ENCODE results near the gene MSMP.

MSMP gene

DNA sequence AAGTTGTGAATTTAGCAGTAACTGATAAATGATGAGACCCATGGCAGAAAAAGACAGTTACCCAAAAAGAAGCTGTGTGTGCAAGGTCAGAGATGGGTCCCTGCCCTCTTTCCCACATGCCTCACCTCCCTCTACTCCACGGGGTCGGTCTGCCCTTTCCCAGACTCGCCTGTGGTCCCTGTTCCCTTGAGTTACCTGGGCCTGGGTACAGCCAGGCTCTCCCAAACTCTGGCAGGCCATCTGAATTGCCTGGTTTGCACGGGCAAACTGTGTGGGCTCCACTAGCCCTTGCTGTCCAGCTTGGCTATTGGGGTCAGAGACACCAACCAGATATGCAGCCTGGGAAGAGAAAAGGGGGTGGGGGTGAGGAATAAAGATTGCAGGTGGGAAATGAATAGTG, 45.9 kb downstream of the MSMP start:
- TF ChIP-seq, protein P1, sequence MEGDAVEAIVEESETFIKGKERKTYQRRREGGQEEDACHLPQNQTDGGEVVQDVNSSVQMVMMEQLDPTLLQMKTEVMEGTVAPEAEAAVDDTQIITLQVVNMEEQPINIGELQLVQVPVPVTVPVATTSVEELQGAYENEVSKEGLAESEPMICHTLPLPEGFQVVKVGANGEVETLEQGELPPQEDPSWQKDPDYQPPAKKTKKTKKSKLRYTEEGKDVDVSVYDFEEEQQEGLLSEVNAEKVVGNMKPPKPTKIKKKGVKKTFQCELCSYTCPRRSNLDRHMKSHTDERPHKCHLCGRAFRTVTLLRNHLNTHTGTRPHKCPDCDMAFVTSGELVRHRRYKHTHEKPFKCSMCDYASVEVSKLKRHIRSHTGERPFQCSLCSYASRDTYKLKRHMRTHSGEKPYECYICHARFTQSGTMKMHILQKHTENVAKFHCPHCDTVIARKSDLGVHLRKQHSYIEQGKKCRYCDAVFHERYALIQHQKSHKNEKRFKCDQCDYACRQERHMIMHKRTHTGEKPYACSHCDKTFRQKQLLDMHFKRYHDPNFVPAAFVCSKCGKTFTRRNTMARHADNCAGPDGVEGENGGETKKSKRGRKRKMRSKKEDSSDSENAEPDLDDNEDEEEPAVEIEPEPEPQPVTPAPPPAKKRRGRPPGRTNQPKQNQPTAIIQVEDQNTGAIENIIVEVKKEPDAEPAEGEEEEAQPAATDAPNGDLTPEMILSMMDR (IDR thresholded peaks at IDR 0.05; ENCODE audit: low read depth, low read length): no peak
- no peaks in the 10 kb centered on the region for H3K4me1 ChIP-seq
- no peaks in the 10 kb centered on the region for H3K27me3 ChIP-seq
- H3K9me3 ChIP-seq: no peaks in the 10 kb centered on the region
- H3K36me3 ChIP-seq: peaks cover 88% of the 10 kb centered on the region
- H3K4me3 ChIP-seq (ENCODE audit: low read depth, low read length): no peak overlapping the region
- DNase-seq: no peak

DNA sequence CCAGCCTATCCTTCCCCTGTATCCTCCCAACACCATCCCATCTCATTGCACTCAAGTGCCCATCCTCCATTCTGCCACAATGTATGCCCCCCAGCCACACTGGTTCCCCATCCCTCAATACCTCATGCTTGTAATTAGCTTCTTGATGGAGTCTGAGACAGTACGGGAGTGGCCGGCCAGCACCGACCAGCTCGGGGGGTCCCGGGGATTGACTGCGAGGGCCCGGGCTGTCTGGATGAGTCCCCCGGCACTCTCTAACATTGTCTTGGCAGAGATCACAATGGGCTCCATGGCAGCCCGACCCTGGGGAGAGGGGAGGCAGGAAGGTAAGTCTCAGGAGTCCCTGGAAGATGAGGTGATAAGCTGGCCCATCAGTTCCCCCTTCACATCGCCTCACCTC, 47.1 kb downstream of the MSMP start:
- Histone ChIP-seq H3K9me3 (no peaks in the 10 kb centered on the region), H3K36me3 (peaks cover 91% of the 10 kb centered on the region), H3K4me3 (ENCODE audit: low read depth, low read length) (no peak overlapping the region), H3K4me1 (no peaks in the 10 kb centered on the region), H3K27me3 (no peaks in the 10 kb centered on the region)
- no peak for DNase-seq
- TF ChIP-seq, protein P1 (IDR thresholded peaks at IDR 0.05; ENCODE audit: low read depth, low read length): no peak

DNA sequence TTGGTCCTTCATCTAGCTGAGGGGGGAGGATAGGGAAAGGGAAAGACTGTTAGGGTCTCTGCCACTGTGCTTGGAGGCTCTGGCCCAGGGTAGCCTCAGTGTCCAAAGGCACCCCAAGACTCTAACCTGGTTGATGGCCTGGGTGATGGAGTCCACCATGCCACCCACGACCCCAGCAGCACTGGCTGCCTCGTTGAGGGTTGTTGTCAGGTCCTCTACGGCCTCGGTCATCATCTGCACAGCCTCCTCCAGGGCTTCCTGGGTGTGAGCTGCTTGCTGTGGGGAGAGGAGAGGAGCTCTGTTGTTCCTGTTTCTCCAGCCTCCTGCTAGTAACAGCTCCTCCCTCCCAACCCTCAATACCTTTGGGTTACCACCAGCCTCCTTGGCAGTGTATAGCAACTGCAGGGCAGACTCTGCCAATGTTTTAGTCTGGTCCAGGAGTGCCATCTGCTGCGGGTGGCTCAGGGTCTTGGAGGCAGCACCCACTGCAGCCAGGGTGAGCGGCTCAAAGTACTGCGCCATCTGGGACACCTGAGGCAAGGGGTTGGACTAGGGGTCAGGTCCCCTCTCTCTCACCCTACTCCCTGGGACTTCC, 48.1 kb downstream of the MSMP start:
- Histone ChIP-seq H3K4me1 (no peaks in the 10 kb centered on the region), H3K27me3 (no peaks in the 10 kb centered on the region), H3K9me3 (no peaks in the 10 kb centered on the region), H3K4me3 (ENCODE audit: low read depth, low read length) (no peak overlapping the region), H3K36me3 (peaks cover 91% of the 10 kb centered on the region)
- TF ChIP-seq, protein P1 (IDR thresholded peaks at IDR 0.05; ENCODE audit: low read depth, low read length): no peak
- no peak for DNase-seq

DNA sequence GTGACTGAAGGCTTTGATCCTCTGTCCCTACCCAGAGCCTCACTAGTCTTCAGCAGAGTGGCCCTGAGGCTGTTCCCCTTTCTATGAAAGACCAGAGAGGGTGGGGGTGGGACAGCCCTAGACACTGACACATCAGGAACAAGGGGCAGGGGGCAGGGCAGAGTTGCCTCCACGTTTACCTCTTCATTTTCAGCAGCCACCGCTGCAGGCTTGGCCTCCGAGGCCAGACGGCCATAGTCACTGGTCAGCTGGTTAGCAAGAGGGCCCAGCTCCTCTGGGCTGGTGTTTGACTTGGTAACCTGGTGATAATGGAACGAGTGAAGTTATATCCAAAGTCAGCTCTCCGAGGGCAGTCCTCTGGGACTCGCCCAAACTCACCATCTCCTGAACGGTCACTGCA, 48.7 kb downstream of the MSMP start:
- no peak for DNase-seq
- TF ChIP-seq, protein P1 (IDR thresholded peaks at IDR 0.05; ENCODE audit: low read depth, low read length): no peak
- Histone ChIP-seq H3K27me3 (no peaks in the 10 kb centered on the region), H3K4me3 (ENCODE audit: low read depth, low read length) (no peak overlapping the region), H3K4me1 (no peaks in the 10 kb centered on the region), H3K9me3 (no peaks in the 10 kb centered on the region), H3K36me3 (peaks cover 91% of the 10 kb centered on the region)

DNA sequence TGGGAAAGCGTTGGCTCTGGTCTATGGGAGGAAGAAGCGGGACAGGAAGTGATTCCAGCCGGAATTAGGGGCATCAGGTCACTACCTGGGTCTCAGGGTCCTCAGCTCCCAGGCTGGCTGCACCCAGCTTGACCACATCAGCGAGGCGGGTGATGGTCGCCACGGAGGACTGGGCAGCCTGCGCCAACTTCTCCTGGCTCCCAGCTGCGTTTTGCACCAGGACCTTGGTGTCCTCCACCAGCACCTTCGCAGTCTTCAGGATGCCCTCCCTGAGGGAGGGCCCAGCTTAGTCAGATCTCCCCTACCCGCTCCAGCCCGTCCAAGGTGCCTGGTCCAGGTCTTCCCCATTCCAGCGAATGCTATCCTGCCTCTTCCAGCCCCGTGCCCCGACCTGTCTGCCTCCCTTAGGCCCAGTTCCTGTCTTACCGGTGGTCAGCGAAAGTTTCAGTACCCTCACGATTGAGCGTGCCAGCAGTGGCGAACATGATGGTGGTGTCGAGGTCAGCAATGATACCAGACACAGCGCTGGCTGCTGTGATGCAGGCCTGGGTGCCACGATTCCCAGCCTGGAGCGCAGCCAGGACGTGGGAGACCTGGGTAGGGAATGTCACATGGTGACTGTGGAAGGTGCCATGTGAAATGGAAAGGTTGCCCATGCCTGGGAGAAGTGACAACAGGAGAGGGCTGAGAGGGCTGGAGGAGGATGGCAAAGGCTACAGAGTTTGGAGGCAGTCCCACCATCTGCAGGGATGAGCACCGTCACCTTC, 50.0 kb downstream of the MSMP start:
- TF ChIP-seq, protein P1 (IDR thresholded peaks at IDR 0.05; ENCODE audit: low read depth, low read length): no peak
- H3K27me3 ChIP-seq: no peaks in the 10 kb centered on the region
- peaks cover 98% of the 10 kb centered on the region for H3K36me3 ChIP-seq
- no peaks in the 10 kb centered on the region for H3K4me1 ChIP-seq
- H3K4me3 ChIP-seq (ENCODE audit: low read depth, low read length): no peak overlapping the region
- no peaks in the 10 kb centered on the region for H3K9me3 ChIP-seq
- DNase-seq: no peak

All from BE2C (cell line).